A549 (cell line): ENCODE data around the gene SLC9A9. TPM values are rescaled to one million over a fixed set of nuclear protein-coding genes. Genes with fewer than 3 reads are reported as not detected.

ENCODE experiments used
- ATAC-seq, 2 experiments: fragments of 200-7000 bp in 1 of 2; fragments of >200 bp in 1 of 2; cut with Nextera tagmentation in 1 of 2; cut with Tn5 transposase in 1 of 2; 3 replicates each; pipeline versions ENCODE4 v1.8.0 to v1.9.1; 2018 to 2020; ENCODE audit warnings: mild to moderate bottlenecking in 1 of 2, moderate library complexity in 1 of 2
- CTCF ChIA-PET: fragments of 300-600 bp; sonication (Branson Sonifier 250); formaldehyde crosslinking; extraction: SDS; loops from one replicate; lab custom pipeline; 2021; ENCODE audit warnings: antibody characterized with exemption, inconsistent platforms; lab: Yijun Ruan, JAX
- POLR2A ChIA-PET: fragments of 350-600 bp; formaldehyde crosslinking; extraction: SDS; loops from one replicate; lab custom pipeline; 2021; ENCODE audit warnings: antibody characterized with exemption, inconsistent platforms; lab: Yijun Ruan, JAX
- DNase-seq, 2 experiments: peaks; one replicate each; pipeline versions ENCODE4 v3.0.0 to v3.0.0-alpha.2; 2011 to 2016; ENCODE audit warnings: low read depth in 1 of 2, low spot score in 1 of 2
- FAIRE-seq: peaks from 2 replicates; lab custom pipeline; 2011; peaks lifted over from hg19 to GRCh38; lab: Jason Lieb, UNC
- H3K27ac ChIP-seq, 2 experiments: fragments of >200 bp; sonication (Bioruptor Twin); formaldehyde crosslinking; 3 replicates each; pipeline ENCODE4 v1.5.1; 2016 to 2017
- H3K4me1 ChIP-seq: fragments of >200 bp; sonication (Bioruptor Twin); formaldehyde crosslinking; 3 replicates; pipeline ENCODE4 v1.6.1; 2016
- H3K4me2 ChIP-seq: fragments of >200 bp; sonication (Bioruptor Twin); formaldehyde crosslinking; 3 replicates; pipeline ENCODE4 v1.6.1; 2016
- H3K4me3 ChIP-seq: fragments of >200 bp; sonication (Bioruptor Twin); formaldehyde crosslinking; 3 replicates; pipeline ENCODE4 v1.5.1; 2016
- H3K9me3 ChIP-seq: fragments of >200 bp; sonication (Bioruptor Twin); formaldehyde crosslinking; 3 replicates; pipeline ENCODE4 v1.6.1; 2016
- CEBPB ChIP-seq, 2 experiments: fragments of >200 bp in 1 of 2; sonication (Bioruptor Twin) in 1 of 2; formaldehyde crosslinking in 1 of 2; IDR thresholded peaks; 2 replicates each; pipeline ENCODE4 v1.6.1; 2012 to 2016
- ESRRA ChIP-seq: fragments of 150-350 bp; IDR thresholded peaks from 2 replicates; pipeline ENCODE4 v1.6.1; 2014; ENCODE audit warnings: mild to moderate bottlenecking, low read length, borderline replicate concordance
- FOSB ChIP-seq: fragments of 250-450 bp; sonication (Bioruptor Pico); IDR thresholded peaks from 2 replicates; pipeline ENCODE4 v1.5.0; 2020; ENCODE audit warnings: mild to moderate bottlenecking, moderate library complexity
- FOXS1 ChIP-seq: fragments of 250-450 bp; sonication (Bioruptor Pico); IDR thresholded peaks from 2 replicates; pipeline ENCODE4 v1.5.0; 2020; ENCODE audit warnings: mild to moderate bottlenecking, moderate library complexity
- HEYL ChIP-seq: fragments of 250-450 bp; sonication (Bioruptor Pico); IDR thresholded peaks from 2 replicates; pipeline ENCODE4 v1.8.0; 2021; ENCODE audit warnings: mild to moderate bottlenecking, moderate library complexity
- HOXB13 ChIP-seq: fragments of 250-450 bp; sonication (Bioruptor Pico); IDR thresholded peaks from 2 replicates; pipeline ENCODE4 v1.5.0; 2020; ENCODE audit warnings: low read depth, mild to moderate bottlenecking, moderate library complexity
- HOXB5 ChIP-seq: fragments of 250-450 bp; sonication (Bioruptor Pico); IDR thresholded peaks from 2 replicates; pipeline ENCODE4 v1.5.0; 2020; ENCODE audit warnings: mild to moderate bottlenecking, moderate library complexity
- KDM1A ChIP-seq: fragments of 200-600 bp; sonication (generic); IDR thresholded peaks from 2 replicates; pipeline ENCODE4 v1.6.1; 2016; ENCODE audit warnings: low read depth, mild to moderate bottlenecking
- KDM5A ChIP-seq: fragments of 200-600 bp; sonication (generic); IDR thresholded peaks from 2 replicates; pipeline ENCODE4 v1.6.1; 2016; ENCODE audit warnings: antibody characterized with exemption, mild to moderate bottlenecking
- MAFK ChIP-seq: fragments of 450-650 bp; IDR thresholded peaks from 2 replicates; pipeline ENCODE4 v1.6.1; 2014; ENCODE audit not compliant: partially characterized antibody
- MAZ ChIP-seq: fragments of 150-350 bp; IDR thresholded peaks from 2 replicates; pipeline ENCODE4 v1.6.1; 2014; ENCODE audit warnings: antibody characterized with exemption, low read depth, low read length, borderline replicate concordance
- MYC ChIP-seq: IDR thresholded peaks from 2 replicates; pipeline ENCODE4 v1.6.1; 2012; ENCODE audit warnings: mild to moderate bottlenecking, inconsistent platforms, low read length, improper control_type of control experiment, borderline replicate concordance
- NPAS2 ChIP-seq: fragments of 250-450 bp; sonication (Bioruptor Pico); IDR thresholded peaks from 2 replicates; pipeline ENCODE4 v1.8.0; 2022; ENCODE audit warnings: mild to moderate bottlenecking, moderate library complexity, borderline replicate concordance
- POLR2A ChIP-seq: IDR thresholded peaks from 2 replicates; pipeline ENCODE4 v1.6.1; 2012; ENCODE audit warnings: mild to moderate bottlenecking, low read length
- POLR2AphosphoS2 ChIP-seq: conservative IDR thresholded peaks from 2 replicates; pipeline ENCODE4 v1.6.1; 2012; ENCODE audit warnings: low read length, improper control_type of control experiment, inconsistent platforms
- RAD21 ChIP-seq, 2 experiments: fragments of >200 bp in 1 of 2; sonication (Bioruptor Twin) in 1 of 2; formaldehyde crosslinking in 1 of 2; IDR thresholded peaks in 1 of 2; conservative IDR thresholded peaks in 1 of 2; 2 replicates in 1 of 2; 3 replicates in 1 of 2; pipeline ENCODE4 v1.6.1; 2012 to 2018; ENCODE audit warnings: inconsistent platforms in 1 of 2
- RCOR1 ChIP-seq: fragments of 150-350 bp; IDR thresholded peaks from 2 replicates; pipeline ENCODE4 v1.6.1; 2014; ENCODE audit warnings: antibody characterized with exemption, low read length, low read depth
- RFX5 ChIP-seq: fragments of 450-650 bp; IDR thresholded peaks from 2 replicates; pipeline ENCODE4 v1.7.1; 2014; ENCODE audit warnings: antibody characterized with exemption, mild to moderate bottlenecking, moderate library complexity
- RNF2 ChIP-seq: fragments of 200-600 bp; sonication (generic); IDR thresholded peaks from 2 replicates; pipeline ENCODE4 v1.6.1; 2016; ENCODE audit warnings: low read depth, mild to moderate bottlenecking, antibody characterized with exemption, moderate library complexity, borderline replicate concordance
- SMC3 ChIP-seq: fragments of >200 bp; sonication (Bioruptor Twin); formaldehyde crosslinking; IDR thresholded peaks from 3 replicates; pipeline ENCODE4 v1.6.1; 2018; ENCODE audit warnings: inconsistent platforms
- SREBF2 ChIP-seq: fragments of 450-650 bp; IDR thresholded peaks from 2 replicates; pipeline ENCODE4 v1.6.1; 2014; ENCODE audit warnings: mild to moderate bottlenecking, moderate library complexity
- TFCP2L1 ChIP-seq: fragments of 250-450 bp; sonication (Bioruptor Pico); IDR thresholded peaks from 2 replicates; pipeline ENCODE4 v1.5.0; 2021; ENCODE audit warnings: mild to moderate bottlenecking
- ZC3H11A ChIP-seq: fragments of 450-650 bp; IDR thresholded peaks from 2 replicates; pipeline ENCODE4 v1.6.1; 2014; ENCODE audit warnings: antibody characterized with exemption, mild to moderate bottlenecking
- ZFP36 ChIP-seq: fragments of 450-650 bp; IDR thresholded peaks from 2 replicates; pipeline ENCODE4 v1.6.1; 2014; ENCODE audit warnings: borderline replicate concordance; ENCODE audit not compliant: partially characterized antibody
- ZSCAN20 ChIP-seq: fragments of 250-450 bp; sonication (Bioruptor Pico); IDR thresholded peaks from 2 replicates; pipeline ENCODE4 v1.8.0; 2022; ENCODE audit warnings: mild to moderate bottlenecking, moderate library complexity
- WGBS: methylation state at CpG from one replicate; pipeline ENCODE4 v1.1.6; 2017; ENCODE audit errors: missing lambda C conversion rate; 5-methylcytosine and 5-hydroxymethylcytosine counted together
- polyA plus RNA-seq, 4 experiments: library from polyadenylated mRNA; depleted of rRNA in 3 of 4; stranded (reverse); fragments of >200 nt; fragmentation: RNase III in 1 of 4; extraction: RNeasy Plus Mini Kit Qiagen cat#74134 plus additional on column Dnase treatment in 1 of 4; gene quantifications; 2 replicates in 3 of 4; 3 replicates in 1 of 4; pipeline ENCODE4 v1.2.3, GENCODE V29; 2011 to 2017
- TF ChIP-seq, protein P1 (sequence below): IDR thresholded peaks from 2 replicates; pipeline ENCODE4 v1.6.1; 2012
- TF ChIP-seq, protein P2 (sequence below): IDR thresholded peaks from 2 replicates; pipeline ENCODE4 v1.6.1; 2012
- TF ChIP-seq, protein P3 (sequence below): fragments of >200 bp; sonication (Bioruptor Twin); formaldehyde crosslinking; IDR thresholded peaks from 2 replicates; pipeline ENCODE4 v1.6.1; 2016
- TF ChIP-seq, protein P4 (sequence below): fragments of 200-600 bp; sonication (generic); IDR thresholded peaks from 2 replicates; pipeline ENCODE4 v1.6.1; 2016; ENCODE audit warnings: antibody characterized with exemption, mild to moderate bottlenecking, moderate library complexity
- TF ChIP-seq, protein P5 (sequence below): fragments of >200 bp; sonication (Bioruptor Twin); formaldehyde crosslinking; IDR thresholded peaks from 3 replicates; pipeline ENCODE4 v1.6.1; 2016

The SLC9A9 gene
- polyA plus RNA-seq, 2 of the 4 experiments (the other 2 are of a cell fraction): 0.10 to 0.32 TPM

DNA sequence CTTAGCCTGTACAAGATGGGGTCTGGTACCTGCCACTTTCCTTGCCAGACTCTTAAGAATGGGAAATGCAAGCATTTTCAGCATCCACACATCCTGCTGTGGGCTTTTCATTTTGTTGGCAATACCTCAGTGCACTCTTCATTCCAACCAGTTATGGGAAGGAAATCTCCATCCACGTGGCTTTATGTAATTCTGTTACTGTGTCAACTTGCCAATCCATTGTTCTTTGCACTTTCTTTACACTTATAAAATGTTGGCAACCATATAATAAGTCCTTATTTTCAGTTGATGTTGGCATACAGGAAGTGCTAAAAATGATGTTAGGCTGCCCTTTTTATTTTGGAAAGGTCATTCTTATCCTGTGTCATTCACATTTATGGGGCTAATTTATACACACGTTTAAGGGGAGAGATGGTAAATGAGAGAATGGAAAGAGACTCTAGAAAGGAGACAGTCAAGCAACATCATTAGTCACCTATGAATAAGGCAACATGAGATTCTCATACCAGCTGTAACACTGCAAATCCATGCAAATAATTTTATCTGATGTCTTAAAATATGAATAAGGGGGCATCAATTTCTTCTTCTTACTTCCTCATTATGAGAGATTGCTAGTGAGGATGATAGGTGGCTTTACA lies 490.0 kb downstream of the SLC9A9 start (continued):
- TF ChIP-seq, protein P1, sequence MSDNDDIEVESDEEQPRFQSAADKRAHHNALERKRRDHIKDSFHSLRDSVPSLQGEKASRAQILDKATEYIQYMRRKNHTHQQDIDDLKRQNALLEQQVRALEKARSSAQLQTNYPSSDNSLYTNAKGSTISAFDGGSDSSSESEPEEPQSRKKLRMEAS: no peak
- TF ChIP-seq ZFP36 (no peak), SMC3 (no peak)

DNA sequence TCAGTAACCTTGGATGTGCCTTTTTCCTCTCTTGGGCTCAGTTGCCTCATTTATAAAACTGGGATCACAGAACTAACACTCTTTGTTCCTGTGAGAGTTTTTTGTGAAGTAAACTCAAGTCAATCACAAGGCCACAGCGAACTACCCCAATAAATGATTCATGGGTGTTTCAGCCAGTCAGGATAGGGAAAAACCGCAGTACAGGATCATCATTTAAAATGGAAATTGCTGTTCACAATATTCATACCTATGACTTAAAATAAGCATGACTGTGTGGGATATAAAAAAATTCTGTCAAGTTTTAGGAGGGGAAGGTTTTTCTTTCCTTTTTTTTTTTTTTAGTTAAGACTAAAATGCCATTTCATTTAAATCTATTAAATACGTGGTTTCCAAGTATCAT lies 490.6 kb downstream of the SLC9A9 start:
- FAIRE-seq (no peak), ATAC-seq (no peak), DNase-seq (no peak)
- Histone ChIP-seq H3K27ac (no peak overlapping the region), H3K4me1 (no peaks in the 10 kb centered on the region), H3K4me2 (no peak overlapping the region), H3K4me3 (no peak overlapping the region), H3K9me3 (no peaks in the 10 kb centered on the region)
- 5% methylated on average over 3 of the region's 3 CpGs for WGBS
- CTCF ChIA-PET: no interaction called here
- POLR2A ChIA-PET: no interaction called here
- no peak for TF ChIP-seq SREBF2
- no peak for TF ChIP-seq HOXB5
- no peak for TF ChIP-seq KDM1A
- no peak for TF ChIP-seq CEBPB (IDR thresholded peaks at IDR 0.05)
- TF ChIP-seq MAFK: no peak
- no peak for TF ChIP-seq HEYL (CRISPR knock-in tag)
- TF ChIP-seq FOXS1: no peak
- TF ChIP-seq, protein P2, sequence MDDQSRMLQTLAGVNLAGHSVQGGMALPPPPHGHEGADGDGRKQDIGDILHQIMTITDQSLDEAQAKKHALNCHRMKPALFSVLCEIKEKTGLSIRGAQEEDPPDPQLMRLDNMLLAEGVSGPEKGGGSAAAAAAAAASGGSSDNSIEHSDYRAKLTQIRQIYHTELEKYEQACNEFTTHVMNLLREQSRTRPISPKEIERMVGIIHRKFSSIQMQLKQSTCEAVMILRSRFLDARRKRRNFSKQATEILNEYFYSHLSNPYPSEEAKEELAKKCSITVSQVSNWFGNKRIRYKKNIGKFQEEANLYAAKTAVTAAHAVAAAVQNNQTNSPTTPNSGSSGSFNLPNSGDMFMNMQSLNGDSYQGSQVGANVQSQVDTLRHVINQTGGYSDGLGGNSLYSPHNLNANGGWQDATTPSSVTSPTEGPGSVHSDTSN: no peak
- TF ChIP-seq, protein P3, sequence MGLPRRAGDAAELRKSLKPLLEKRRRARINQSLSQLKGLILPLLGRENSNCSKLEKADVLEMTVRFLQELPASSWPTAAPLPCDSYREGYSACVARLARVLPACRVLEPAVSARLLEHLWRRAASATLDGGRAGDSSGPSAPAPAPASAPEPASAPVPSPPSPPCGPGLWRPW: no peak

DNA sequence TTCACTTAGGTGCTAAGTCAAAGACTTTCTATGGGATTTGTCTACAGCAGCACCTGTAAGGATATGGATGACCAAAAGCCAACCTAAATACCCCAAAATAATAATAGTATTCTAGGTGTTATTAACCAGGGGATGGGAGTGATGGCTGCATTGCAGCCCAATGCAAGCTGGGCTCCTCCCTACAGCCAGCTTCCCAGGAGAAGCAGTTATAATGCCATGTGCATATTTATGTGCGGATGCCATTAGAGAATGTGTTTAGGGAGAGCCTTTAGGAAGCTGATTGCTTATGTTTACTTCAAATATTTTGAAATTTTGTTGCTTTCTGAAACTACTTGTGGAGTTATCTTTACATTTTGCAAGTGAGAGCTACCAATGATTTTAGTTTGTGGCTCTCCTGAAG lies 491.4 kb downstream of the SLC9A9 start:
- no peak for DNase-seq
- H3K27ac ChIP-seq: no peak overlapping the region
- no peak for FAIRE-seq
- 44% methylated on average over 1 of the region's 1 CpG for WGBS
- no peak for ATAC-seq
- H3K9me3 ChIP-seq: no peaks in the 10 kb centered on the region
- H3K4me1 ChIP-seq: no peaks in the 10 kb centered on the region
- H3K4me3 ChIP-seq: no peak overlapping the region
- no peak for TF ChIP-seq ZC3H11A
- TF ChIP-seq FOSB (CRISPR knock-in tag): no peak
- TF ChIP-seq MYC: no peak
- no peak for TF ChIP-seq POLR2A
- no peak for TF ChIP-seq KDM5A
- no peak for TF ChIP-seq ESRRA
- TF ChIP-seq NPAS2 (CRISPR knock-in tag): no peak
- TF ChIP-seq, protein P4, sequence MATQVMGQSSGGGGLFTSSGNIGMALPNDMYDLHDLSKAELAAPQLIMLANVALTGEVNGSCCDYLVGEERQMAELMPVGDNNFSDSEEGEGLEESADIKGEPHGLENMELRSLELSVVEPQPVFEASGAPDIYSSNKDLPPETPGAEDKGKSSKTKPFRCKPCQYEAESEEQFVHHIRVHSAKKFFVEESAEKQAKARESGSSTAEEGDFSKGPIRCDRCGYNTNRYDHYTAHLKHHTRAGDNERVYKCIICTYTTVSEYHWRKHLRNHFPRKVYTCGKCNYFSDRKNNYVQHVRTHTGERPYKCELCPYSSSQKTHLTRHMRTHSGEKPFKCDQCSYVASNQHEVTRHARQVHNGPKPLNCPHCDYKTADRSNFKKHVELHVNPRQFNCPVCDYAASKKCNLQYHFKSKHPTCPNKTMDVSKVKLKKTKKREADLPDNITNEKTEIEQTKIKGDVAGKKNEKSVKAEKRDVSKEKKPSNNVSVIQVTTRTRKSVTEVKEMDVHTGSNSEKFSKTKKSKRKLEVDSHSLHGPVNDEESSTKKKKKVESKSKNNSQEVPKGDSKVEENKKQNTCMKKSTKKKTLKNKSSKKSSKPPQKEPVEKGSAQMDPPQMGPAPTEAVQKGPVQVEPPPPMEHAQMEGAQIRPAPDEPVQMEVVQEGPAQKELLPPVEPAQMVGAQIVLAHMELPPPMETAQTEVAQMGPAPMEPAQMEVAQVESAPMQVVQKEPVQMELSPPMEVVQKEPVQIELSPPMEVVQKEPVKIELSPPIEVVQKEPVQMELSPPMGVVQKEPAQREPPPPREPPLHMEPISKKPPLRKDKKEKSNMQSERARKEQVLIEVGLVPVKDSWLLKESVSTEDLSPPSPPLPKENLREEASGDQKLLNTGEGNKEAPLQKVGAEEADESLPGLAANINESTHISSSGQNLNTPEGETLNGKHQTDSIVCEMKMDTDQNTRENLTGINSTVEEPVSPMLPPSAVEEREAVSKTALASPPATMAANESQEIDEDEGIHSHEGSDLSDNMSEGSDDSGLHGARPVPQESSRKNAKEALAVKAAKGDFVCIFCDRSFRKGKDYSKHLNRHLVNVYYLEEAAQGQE: no peak
- no peak for TF ChIP-seq RNF2
- TF ChIP-seq, protein P5, sequence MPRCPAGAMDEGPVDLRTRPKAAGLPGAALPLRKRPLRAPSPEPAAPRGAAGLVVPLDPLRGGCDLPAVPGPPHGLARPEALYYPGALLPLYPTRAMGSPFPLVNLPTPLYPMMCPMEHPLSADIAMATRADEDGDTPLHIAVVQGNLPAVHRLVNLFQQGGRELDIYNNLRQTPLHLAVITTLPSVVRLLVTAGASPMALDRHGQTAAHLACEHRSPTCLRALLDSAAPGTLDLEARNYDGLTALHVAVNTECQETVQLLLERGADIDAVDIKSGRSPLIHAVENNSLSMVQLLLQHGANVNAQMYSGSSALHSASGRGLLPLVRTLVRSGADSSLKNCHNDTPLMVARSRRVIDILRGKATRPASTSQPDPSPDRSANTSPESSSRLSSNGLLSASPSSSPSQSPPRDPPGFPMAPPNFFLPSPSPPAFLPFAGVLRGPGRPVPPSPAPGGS: no peak
- no peak for TF ChIP-seq TFCP2L1
- no peak for TF ChIP-seq ZSCAN20 (CRISPR knock-in tag)
- no peak for TF ChIP-seq RAD21 (conservative IDR thresholded peaks at IDR 0.05 in 1 of 2, IDR thresholded peaks at IDR 0.05 in 1 of 2)
- TF ChIP-seq MAZ: no peak
- TF ChIP-seq HOXB13 (CRISPR knock-in tag): no peak
- no peak for TF ChIP-seq RFX5
- TF ChIP-seq POLR2AphosphoS2: no peak
- no peak for TF ChIP-seq RCOR1
- CTCF ChIA-PET: no interaction called here
- no peak overlapping the region for H3K4me2 ChIP-seq
- POLR2A ChIA-PET: no interaction called here
